Urinary bladder (tissue), 4 donors: ENCODE data around the gene TPSD1. TPM values are rescaled to one million over a fixed set of nuclear protein-coding genes. Genes with fewer than 3 reads are reported as not detected.

Experiments
- DNase-seq: peaks from one replicate; pipeline ENCODE4 v3.0.0-alpha.2; 2015; ENCODE audit errors: extremely low spot score
- H3K27ac ChIP-seq: one replicate; pipeline ENCODE4 v1.5.1; 2013; ENCODE audit warnings: low read depth, mild to moderate bottlenecking, moderate library complexity
- H3K36me3 ChIP-seq: one replicate; pipeline ENCODE4 v1.6.1; 2013; ENCODE audit warnings: mild to moderate bottlenecking, moderate library complexity; ENCODE audit not compliant: insufficient read depth
- H3K4me1 ChIP-seq: one replicate; pipeline ENCODE4 v1.6.1; 2013; ENCODE audit warnings: mild to moderate bottlenecking, moderate library complexity; ENCODE audit not compliant: insufficient read depth
- H3K4me3 ChIP-seq: one replicate; pipeline ENCODE4 v1.5.1; 2013; ENCODE audit warnings: low read depth, low read length
- WGBS: extraction: QIAGEN DNeasy Blood & Tissue Kit; methylation state at CpG from one replicate; pipeline ENCODE4 v1.1.7; 2013; 5-methylcytosine and 5-hydroxymethylcytosine counted together
- polyA plus RNA-seq: library from polyadenylated mRNA; stranded (reverse); fragments of 200-250 nt; gene quantifications from one replicate; pipeline ENCODE4 v1.2.3, GENCODE V29; 2013
- total RNA-seq: library from RNA; depleted of rRNA; stranded (reverse); fragments of >200 nt; gene quantifications from one replicate; pipeline ENCODE4 v1.2.3, GENCODE V29; 2014
- donor health status: healthy with polysubstance abuse.
- donor health status: healthy.

Gene TPSD1
- total and polyA plus RNA-seq, 2 donors = 1.1 to 2.1 TPM

DNA sequence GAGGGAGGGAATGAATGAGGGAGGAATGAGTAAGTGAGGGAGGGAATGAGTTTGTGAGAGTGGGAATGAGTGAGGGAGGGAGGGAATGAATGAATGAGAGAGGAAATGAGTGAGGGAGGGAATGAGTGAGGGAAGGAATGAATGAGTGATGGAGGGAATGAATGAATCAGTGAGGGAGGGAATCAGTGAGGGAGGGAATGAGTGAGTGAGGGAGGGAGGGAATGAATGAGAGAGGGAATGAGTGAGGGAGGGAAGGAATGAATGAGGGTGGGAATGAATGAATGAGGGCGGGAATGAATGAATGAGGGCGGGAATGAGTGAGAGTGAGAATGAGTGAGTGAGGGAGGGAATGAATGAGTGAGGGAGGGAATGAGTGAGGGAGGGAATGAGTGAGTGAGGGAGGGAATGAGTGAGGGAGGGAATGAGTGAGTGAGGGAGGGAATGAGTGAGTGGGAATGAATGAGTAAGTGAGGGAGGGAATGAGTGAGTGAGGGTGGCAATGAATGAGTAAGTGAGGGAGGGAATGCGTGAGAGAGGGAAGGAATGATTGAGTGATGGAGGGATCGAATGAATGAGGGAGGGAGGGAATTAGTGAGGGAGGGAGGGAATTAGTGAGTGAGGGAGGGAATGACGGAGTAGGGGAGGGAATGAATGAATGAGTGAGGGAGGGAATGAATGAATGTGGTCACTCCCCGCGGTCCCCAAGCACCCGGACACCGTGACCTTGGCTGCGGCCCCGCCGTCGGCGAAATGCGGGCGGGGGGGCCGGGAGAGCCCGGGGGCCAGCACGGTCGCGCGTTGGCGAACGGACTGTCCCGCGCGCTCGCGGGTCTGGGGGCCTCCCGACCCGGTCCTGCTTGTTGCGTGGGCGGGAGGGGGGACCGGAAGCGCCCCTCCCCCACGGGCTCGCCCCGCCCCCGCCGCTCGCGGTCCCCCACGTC lies 52.4 kb downstream of the TPSD1 start:
- no peak for DNase-seq
- H3K4me1 ChIP-seq = peaks cover 4% of the 10 kb centered on the region
- H3K36me3 ChIP-seq = no peaks in the 10 kb centered on the region
- H3K27ac ChIP-seq = no peak overlapping the region
- 4% methylated on average over 42 of the region's 43 CpGs for WGBS
- H3K4me3 ChIP-seq = peak overlapping the region; percentile 97

Other genes starting within 250 kb of the TPSD1 start
- 0.32 TPM for gene SSTR5, start 183.3 kb upstream of the TPSD1 start, total RNA-seq
- gene SSTR5, start 183.3 kb upstream of the TPSD1 start, polyA plus RNA-seq = 0.20 TPM
- gene C1QTNF8, start 159.8 kb upstream of the TPSD1 start, total RNA-seq = not detected
- gene C1QTNF8, start 159.8 kb upstream of the TPSD1 start, polyA plus RNA-seq = not detected
- gene CACNA1H, start 103.0 kb upstream of the TPSD1 start, total RNA-seq = 10.6 TPM
- 151 TPM for gene CACNA1H, start 103.0 kb upstream of the TPSD1 start, polyA plus RNA-seq
- gene TPSG1, start 30.8 kb upstream of the TPSD1 start, total RNA-seq = not detected
- 0.71 TPM for gene TPSG1, start 30.8 kb upstream of the TPSD1 start, polyA plus RNA-seq
- gene TPSB2, start 25.9 kb upstream of the TPSD1 start, total RNA-seq = 4.4 TPM
- gene TPSB2, start 25.9 kb upstream of the TPSD1 start, polyA plus RNA-seq = 80.3 TPM
- gene TPSAB1, start 15.4 kb upstream of the TPSD1 start, total RNA-seq = 10.8 TPM
- 72.9 TPM for gene TPSAB1, start 15.4 kb upstream of the TPSD1 start, polyA plus RNA-seq
- gene UBE2I, start 53.6 kb downstream of the TPSD1 start, total RNA-seq = 41.9 TPM
- gene UBE2I, start 53.6 kb downstream of the TPSD1 start, polyA plus RNA-seq = 84.1 TPM
- 0.63 TPM for gene BAIAP3, start 77.6 kb downstream of the TPSD1 start, total RNA-seq
- 2.7 TPM for gene BAIAP3, start 77.6 kb downstream of the TPSD1 start, polyA plus RNA-seq
- 22.3 TPM for gene TSR3, start 95.8 kb downstream of the TPSD1 start, total RNA-seq
- gene TSR3, start 95.8 kb downstream of the TPSD1 start, polyA plus RNA-seq = 62.1 TPM
- 28.0 TPM for gene GNPTG, start 95.9 kb downstream of the TPSD1 start, total RNA-seq
- 70.4 TPM for gene GNPTG, start 95.9 kb downstream of the TPSD1 start, polyA plus RNA-seq
- gene UNKL, start 158.6 kb downstream of the TPSD1 start, total RNA-seq = 11.2 TPM
- gene UNKL, start 158.6 kb downstream of the TPSD1 start, polyA plus RNA-seq = 18.7 TPM
- gene UQCC4, start 164.7 kb downstream of the TPSD1 start, total RNA-seq = 8.5 TPM
- gene UQCC4, start 164.7 kb downstream of the TPSD1 start, polyA plus RNA-seq = 26.4 TPM
- not detected for gene PERCC1, start 175.0 kb downstream of the TPSD1 start, total RNA-seq
- gene PERCC1, start 175.0 kb downstream of the TPSD1 start, polyA plus RNA-seq = not detected
- gene CCDC154, start 188.5 kb downstream of the TPSD1 start, total RNA-seq = 0.37 TPM
- gene CCDC154, start 188.5 kb downstream of the TPSD1 start, polyA plus RNA-seq = 0.86 TPM
- 19.6 TPM for gene CLCN7, start 219.0 kb downstream of the TPSD1 start, total RNA-seq
- gene CLCN7, start 219.0 kb downstream of the TPSD1 start, polyA plus RNA-seq = 64.0 TPM
- not detected for gene PTX4, start 232.9 kb downstream of the TPSD1 start, total RNA-seq
- gene PTX4, start 232.9 kb downstream of the TPSD1 start, polyA plus RNA-seq = 0.10 TPM
- gene TELO2, start 237.3 kb downstream of the TPSD1 start, total RNA-seq = 10.6 TPM
- 39.7 TPM for gene TELO2, start 237.3 kb downstream of the TPSD1 start, polyA plus RNA-seq